ENCODE measurements around the gene RHOH. TPM values are rescaled to one million over a fixed set of nuclear protein-coding genes. Genes with fewer than 3 reads are reported as not detected.

RHOH gene
- total and polyA plus RNA-seq, 4 donors = 0.74 to 4.1 (median 3.3) TPM

- intact Hi-C loops (cut with DNase I) = no loop called here
- Histone ChIP-seq H3K27me3 (ENCODE audit: control insufficient read depth in 1 of 2, insufficient read depth in 2 of 2, low read length in 1 of 2) (no peaks in the 10 kb centered on the region), H3K9me3 (ENCODE audit: control insufficient read depth, low read length) (peaks cover 3% of the 10 kb centered on the region), H3K36me3 (ENCODE audit: control insufficient read depth in 1 of 2, insufficient read depth in 2 of 2, low read length in 1 of 2) (no peaks in the 10 kb centered on the region), H3K4me1 (ENCODE audit: control insufficient read depth in 1 of 2, insufficient read depth in 2 of 2, low read length in 2 of 2) (no peaks in the 10 kb centered on the region), H3K4me3 (ENCODE audit: low read length in 2 of 2) (no peak overlapping the region), H3K27ac (ENCODE audit: low read depth in 1 of 2, low read length in 2 of 2) (no peak overlapping the region)
- no peak for ATAC-seq (ENCODE audit: low FRiP score)
- no peak for DNase-seq
Measured at GRCh38 chr4:40168070-40168469, 28.8 kb upstream of the RHOH start.

DNA sequence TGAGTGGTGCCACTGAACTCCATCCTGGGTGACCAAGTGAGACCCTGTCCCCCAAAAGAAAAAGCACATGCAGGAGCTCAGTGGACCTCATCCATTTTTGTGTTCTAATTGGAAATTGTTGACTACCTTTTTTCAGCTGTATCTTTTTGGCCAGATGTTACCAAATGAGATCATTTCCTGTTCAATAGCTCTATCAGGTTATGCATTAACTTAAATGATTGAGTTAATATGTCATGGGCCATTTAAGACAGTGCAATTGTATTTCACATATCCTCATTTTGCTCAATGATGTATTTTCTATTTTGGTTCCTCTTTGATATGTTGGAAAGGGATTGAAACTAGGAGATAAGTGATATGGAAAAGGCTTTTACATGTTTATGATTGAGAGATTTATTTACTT is 26.2 kb upstream of the RHOH start:
- intact Hi-C loops (cut with DNase I) = no loop called here
- ATAC-seq (ENCODE audit: low FRiP score) (no peak), DNase-seq (no peak)
- H3K9me3 ChIP-seq (ENCODE audit: control insufficient read depth, low read length) = peaks cover 3% of the 10 kb centered on the region
- H3K27ac ChIP-seq (ENCODE audit: low read depth in 1 of 2, low read length in 2 of 2) = no peak overlapping the region
- H3K27me3 ChIP-seq (ENCODE audit: control insufficient read depth in 1 of 2, insufficient read depth in 2 of 2, low read length in 1 of 2) = no peaks in the 10 kb centered on the region
- no peaks in the 10 kb centered on the region for H3K36me3 ChIP-seq (ENCODE audit: control insufficient read depth in 1 of 2, insufficient read depth in 2 of 2, low read length in 1 of 2)
- no peaks in the 10 kb centered on the region for H3K4me1 ChIP-seq (ENCODE audit: control insufficient read depth in 1 of 2, insufficient read depth in 2 of 2, low read length in 2 of 2)
- H3K4me3 ChIP-seq (ENCODE audit: low read length in 2 of 2) = no peak overlapping the region

DNA sequence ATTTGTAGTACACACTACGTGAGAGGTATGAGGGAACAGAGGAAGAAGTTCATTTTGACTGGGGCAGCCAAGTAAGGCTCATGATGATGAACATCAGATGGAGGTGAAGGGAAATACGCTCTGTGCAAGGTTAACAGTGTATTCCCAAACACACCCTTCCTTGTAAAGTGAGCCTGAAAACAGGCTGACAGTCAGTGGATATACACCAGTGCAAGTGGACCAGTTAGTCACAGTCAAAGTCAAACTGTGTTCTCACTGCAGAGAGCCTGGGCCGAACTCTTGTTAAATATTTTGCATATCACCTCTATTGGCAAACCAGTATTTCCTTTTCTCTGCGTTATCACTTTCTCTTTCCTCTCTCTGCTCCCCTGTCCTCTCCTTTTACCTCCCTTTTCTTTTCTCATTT is 23.4 kb upstream of the RHOH start:
- DNase-seq (no peak), ATAC-seq (ENCODE audit: low FRiP score) (no peak)
- no peaks in the 10 kb centered on the region for H3K36me3 ChIP-seq (ENCODE audit: control insufficient read depth in 1 of 2, insufficient read depth in 2 of 2, low read length in 1 of 2)
- intact Hi-C loops (cut with DNase I) = no loop called here
- H3K9me3 ChIP-seq (ENCODE audit: control insufficient read depth, low read length) = peaks cover 3% of the 10 kb centered on the region
- H3K27ac ChIP-seq (ENCODE audit: low read depth in 1 of 2, low read length in 2 of 2) = no peak overlapping the region
- no peaks in the 10 kb centered on the region for H3K4me1 ChIP-seq (ENCODE audit: control insufficient read depth in 1 of 2, insufficient read depth in 2 of 2, low read length in 2 of 2)
- H3K27me3 ChIP-seq (ENCODE audit: control insufficient read depth in 1 of 2, insufficient read depth in 2 of 2, low read length in 1 of 2) = no peaks in the 10 kb centered on the region
- 61 to 73% methylated on average over 4 of the region's 4 CpGs for WGBS, 2 donors
- H3K4me3 ChIP-seq (ENCODE audit: low read length in 2 of 2) = no peak overlapping the region

GRCh38 chr4:40176602-40177001 is 20.2 kb upstream of the RHOH start:
- no peaks in the 10 kb centered on the region for H3K4me1 ChIP-seq (ENCODE audit: control insufficient read depth in 1 of 2, insufficient read depth in 2 of 2, low read length in 2 of 2)
- ATAC-seq (ENCODE audit: low FRiP score) = no peak
- no peak for DNase-seq
- 25 to 35% methylated on average over 10 of the region's 10 CpGs for WGBS, 2 donors
- H3K36me3 ChIP-seq (ENCODE audit: control insufficient read depth in 1 of 2, insufficient read depth in 2 of 2, low read length in 1 of 2) = no peaks in the 10 kb centered on the region
- no peak overlapping the region for H3K4me3 ChIP-seq (ENCODE audit: low read length in 2 of 2)
- no peaks in the 10 kb centered on the region for H3K9me3 ChIP-seq (ENCODE audit: control insufficient read depth, low read length)
- H3K27ac ChIP-seq (ENCODE audit: low read depth in 1 of 2, low read length in 2 of 2) = no peak overlapping the region
- intact Hi-C loops (cut with DNase I) = no loop called here
- no peaks in the 10 kb centered on the region for H3K27me3 ChIP-seq (ENCODE audit: control insufficient read depth in 1 of 2, insufficient read depth in 2 of 2, low read length in 1 of 2)

GRCh38 chr4:40177591-40177990 is 19.2 kb upstream of the RHOH start:
- Histone ChIP-seq H3K4me3 (ENCODE audit: low read length in 2 of 2) (no peak overlapping the region), H3K27me3 (ENCODE audit: control insufficient read depth in 1 of 2, insufficient read depth in 2 of 2, low read length in 1 of 2) (no peaks in the 10 kb centered on the region), H3K9me3 (ENCODE audit: control insufficient read depth, low read length) (no peaks in the 10 kb centered on the region), H3K36me3 (ENCODE audit: control insufficient read depth in 1 of 2, insufficient read depth in 2 of 2, low read length in 1 of 2) (no peaks in the 10 kb centered on the region), H3K4me1 (ENCODE audit: control insufficient read depth in 1 of 2, insufficient read depth in 2 of 2, low read length in 2 of 2) (no peaks in the 10 kb centered on the region), H3K27ac (ENCODE audit: low read depth in 1 of 2, low read length in 2 of 2) (no peak overlapping the region)
- ATAC-seq (ENCODE audit: low FRiP score) (no peak), DNase-seq (no peak)
- 54 to 67% methylated on average over 2 of the region's 2 CpGs for WGBS, 2 donors
- intact Hi-C loops (cut with DNase I) = no loop called here

DNA sequence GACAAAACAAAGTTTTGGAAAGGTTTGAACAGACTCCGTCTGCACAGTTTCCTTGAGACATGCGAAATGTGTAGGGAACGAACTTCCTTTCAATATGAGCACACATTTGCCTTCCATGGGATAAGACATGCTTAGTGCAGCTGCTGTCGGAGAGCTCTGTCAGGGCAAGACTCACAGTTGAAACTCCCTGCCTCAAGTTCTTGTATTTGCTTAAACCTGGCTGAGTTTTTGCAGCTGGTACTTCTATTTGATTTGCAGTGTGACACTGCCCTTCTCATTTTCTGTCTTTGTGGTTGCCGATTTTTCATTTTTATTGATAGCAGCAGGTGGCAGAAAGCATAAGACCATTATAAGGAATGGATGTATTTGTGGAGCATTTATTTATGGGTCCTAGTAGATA is 18.2 kb upstream of the RHOH start:
- no peaks in the 10 kb centered on the region for H3K9me3 ChIP-seq (ENCODE audit: control insufficient read depth, low read length)
- H3K4me3 ChIP-seq (ENCODE audit: low read length in 2 of 2) = no peak overlapping the region
- WGBS, 2 donors = 32 to 35% methylated on average over 5 of the region's 5 CpGs
- H3K27me3 ChIP-seq (ENCODE audit: control insufficient read depth in 1 of 2, insufficient read depth in 2 of 2, low read length in 1 of 2) = no peaks in the 10 kb centered on the region
- H3K4me1 ChIP-seq (ENCODE audit: control insufficient read depth in 1 of 2, insufficient read depth in 2 of 2, low read length in 2 of 2) = no peaks in the 10 kb centered on the region
- H3K36me3 ChIP-seq (ENCODE audit: control insufficient read depth in 1 of 2, insufficient read depth in 2 of 2, low read length in 1 of 2) = no peaks in the 10 kb centered on the region
- H3K27ac ChIP-seq (ENCODE audit: low read depth in 1 of 2, low read length in 2 of 2) = no peak overlapping the region
- DNase-seq (no peak), ATAC-seq (ENCODE audit: low FRiP score) (no peak)
- intact Hi-C loops (cut with DNase I) = no loop called here

GRCh38 chr4:40179360-40179759 is 17.5 kb upstream of the RHOH start:
- 79 to 88% methylated on average over 1 of the region's 1 CpG for WGBS, 2 donors
- ATAC-seq (ENCODE audit: low FRiP score) (no peak), DNase-seq (no peak)
- intact Hi-C loops (cut with DNase I) = no loop called here
- H3K4me3 ChIP-seq (ENCODE audit: low read length in 2 of 2) = no peak overlapping the region
- no peaks in the 10 kb centered on the region for H3K27me3 ChIP-seq (ENCODE audit: control insufficient read depth in 1 of 2, insufficient read depth in 2 of 2, low read length in 1 of 2)
- H3K27ac ChIP-seq (ENCODE audit: low read depth in 1 of 2, low read length in 2 of 2) = no peak overlapping the region
- H3K4me1 ChIP-seq (ENCODE audit: control insufficient read depth in 1 of 2, insufficient read depth in 2 of 2, low read length in 2 of 2) = no peaks in the 10 kb centered on the region
- H3K9me3 ChIP-seq (ENCODE audit: control insufficient read depth, low read length) = no peaks in the 10 kb centered on the region
- H3K36me3 ChIP-seq (ENCODE audit: control insufficient read depth in 1 of 2, insufficient read depth in 2 of 2, low read length in 1 of 2) = no peaks in the 10 kb centered on the region

DNA sequence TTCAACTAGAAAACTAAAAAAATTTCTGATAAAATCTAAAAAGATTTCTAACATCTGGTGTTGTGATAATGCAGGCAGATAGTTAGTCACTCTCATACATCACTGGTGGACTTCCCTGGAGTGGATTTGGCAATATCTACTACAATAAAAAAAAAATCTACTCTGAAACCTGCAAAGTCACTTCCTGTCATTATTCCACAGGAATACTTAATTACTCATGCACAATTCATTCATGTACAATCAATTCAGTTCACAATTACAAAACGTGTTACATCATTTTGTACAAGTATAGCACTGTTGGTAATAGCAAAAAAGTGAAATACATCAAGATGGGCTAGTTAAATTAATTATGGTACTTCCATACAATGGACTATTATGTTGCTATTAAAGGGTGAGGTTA is 16.5 kb upstream of the RHOH start:
- intact Hi-C loops (cut with DNase I) = no loop called here
- no peaks in the 10 kb centered on the region for H3K9me3 ChIP-seq (ENCODE audit: control insufficient read depth, low read length)

DNA sequence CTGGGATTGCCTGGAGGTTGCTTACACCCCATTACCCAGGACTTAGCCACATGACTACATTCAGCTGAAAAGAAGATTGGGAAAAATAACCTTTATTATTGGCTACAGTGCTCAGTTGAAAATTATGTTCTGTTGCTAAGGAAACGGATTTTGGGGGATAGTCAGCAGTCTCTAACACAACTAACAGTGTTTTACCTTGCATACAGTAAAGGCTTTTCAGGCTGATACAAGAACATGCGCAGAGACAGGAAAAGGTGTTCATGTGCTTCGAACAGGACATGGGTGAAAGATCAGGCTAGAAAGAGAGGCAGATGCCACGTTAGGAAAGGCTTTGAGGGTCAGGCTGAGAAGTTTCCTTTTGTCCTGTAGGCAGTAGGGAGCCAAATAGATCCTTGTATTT is 14.8 kb upstream of the RHOH start:
- no peaks in the 10 kb centered on the region for H3K4me1 ChIP-seq (ENCODE audit: control insufficient read depth in 1 of 2, insufficient read depth in 2 of 2, low read length in 2 of 2)
- no peak for ATAC-seq (ENCODE audit: low FRiP score)
- 76 to 79% methylated on average over 4 of the region's 4 CpGs for WGBS, 2 donors
- no peaks in the 10 kb centered on the region for H3K9me3 ChIP-seq (ENCODE audit: control insufficient read depth, low read length)
- intact Hi-C loops (cut with DNase I) = no loop called here
- no peaks in the 10 kb centered on the region for H3K36me3 ChIP-seq (ENCODE audit: control insufficient read depth in 1 of 2, insufficient read depth in 2 of 2, low read length in 1 of 2)
- H3K27ac ChIP-seq (ENCODE audit: low read depth in 1 of 2, low read length in 2 of 2) = no peak overlapping the region
- H3K27me3 ChIP-seq (ENCODE audit: control insufficient read depth in 1 of 2, insufficient read depth in 2 of 2, low read length in 1 of 2) = no peaks in the 10 kb centered on the region
- no peak overlapping the region for H3K4me3 ChIP-seq (ENCODE audit: low read length in 2 of 2)
- DNase-seq = no peak

More for the DNA sequence above, 16.5 kb upstream of the RHOH start:
- Histone ChIP-seq H3K36me3 (ENCODE audit: control insufficient read depth in 1 of 2, insufficient read depth in 2 of 2, low read length in 1 of 2) (no peaks in the 10 kb centered on the region), H3K4me3 (ENCODE audit: low read length in 2 of 2) (no peak overlapping the region), H3K27ac (ENCODE audit: low read depth in 1 of 2, low read length in 2 of 2) (no peak overlapping the region), H3K27me3 (ENCODE audit: control insufficient read depth in 1 of 2, insufficient read depth in 2 of 2, low read length in 1 of 2) (no peaks in the 10 kb centered on the region), H3K4me1 (ENCODE audit: control insufficient read depth in 1 of 2, insufficient read depth in 2 of 2, low read length in 2 of 2) (no peaks in the 10 kb centered on the region)
- no peak for ATAC-seq (ENCODE audit: low FRiP score)
- 59 to 76% methylated on average over 1 of the region's 1 CpG for WGBS, 2 donors
- no peak for DNase-seq
